HEK293T (cell line): Measurements from ENCODE around the gene TMCC2.

Experiments
- ARNT ChIP-seq: fragments of 450-650 bp; IDR thresholded peaks from 2 replicates; pipeline ENCODE4 v1.6.1; 2017; ENCODE audit warnings: mild to moderate bottlenecking
- BHLHE40 ChIP-seq: fragments of 450-650 bp; IDR thresholded peaks from 2 replicates; pipeline ENCODE4 v1.6.1; 2016; ENCODE audit warnings: mild to moderate bottlenecking, moderate library complexity, borderline replicate concordance
- CTBP1 ChIP-seq: fragments of 450-650 bp; IDR thresholded peaks from 2 replicates; pipeline ENCODE4 v1.6.1; 2016; ENCODE audit warnings: borderline replicate concordance
- FOXA1 ChIP-seq: fragments of 450-650 bp; IDR thresholded peaks from 2 replicates; pipeline ENCODE4 v1.6.1; 2016; ENCODE audit warnings: mild to moderate bottlenecking
- FOXK2 ChIP-seq: fragments of 450-650 bp; IDR thresholded peaks from 2 replicates; pipeline ENCODE4 v1.6.1; 2016; ENCODE audit warnings: mild to moderate bottlenecking
- LEF1 ChIP-seq: fragments of 450-650 bp; IDR thresholded peaks from 2 replicates; pipeline ENCODE4 v1.6.1; 2017; ENCODE audit warnings: mild to moderate bottlenecking, borderline replicate concordance
- SP1 ChIP-seq: fragments of 450-650 bp; IDR thresholded peaks from 2 replicates; pipeline ENCODE4 v1.6.1; 2017

GRCh38 chr1:205319081-205320018 lies 91.6 kb downstream of the TMCC2 start:
- TF ChIP-seq LEF1 = no peak
- no peak for TF ChIP-seq FOXA1
- no peak for TF ChIP-seq SP1
- no peak for TF ChIP-seq BHLHE40
- TF ChIP-seq CTBP1 = no peak
- no peak for TF ChIP-seq ARNT
- no peak for TF ChIP-seq FOXK2
